Right ventricle myocardium superior (tissue), 1 donor: ENCODE measurements around the gene DND1. TPM values are rescaled to one million over a fixed set of nuclear protein-coding genes. Genes with fewer than 3 reads are reported as not detected.
"Not testable (repeated sequence)": the region's sequence is repeated elsewhere in the genome, so short reads cannot be mapped to it uniquely, and the experiment has no call there.

ENCODE experiments used
- ATAC-seq: fragments of 200-7000 bp; cut with Tn5 transposase; one replicate; pipeline ENCODE4 v1.9.1; 2020; ENCODE audit warnings: mild to moderate bottlenecking; ENCODE audit not compliant: poor library complexity
- DNase-seq: peaks from one replicate; pipeline ENCODE4 v3.0.0-alpha.2; 2020
- intact Hi-C: fragments of 100-400 bp; cut with DNase I; formaldehyde crosslinking; loops from one replicate; pipeline ENCODE4 v1.11.2; 2022
- total RNA-seq: library from RNA; stranded (reverse); fragmentation: NEBNext Ultra II Directional; extraction: Animal tissue kit (Norgen Biotek cat#: 25700); gene quantifications from one replicate; pipeline ENCODE4 v1.2.1, GENCODE V29; 2021
- donor health status: DM: no; HTN: yes; CAD: no; lungs with severe emphysema.

Gene DND1
- total RNA-seq, 1 donor from 2014 or later, result 0.40 TPM

GRCh38 chr5:140674629-140675028 is 1.3 kb upstream of the DND1 start:
- intact Hi-C loops, result no loop called here
- DNase-seq (no peak), ATAC-seq (no peak)

GRCh38 chr5:140674211-140674610 is 835 bp upstream of the DND1 start:
- ATAC-seq (no peak), DNase-seq (no peak)

GRCh38 chr5:140672455-140673186 is 755 bp downstream of the DND1 start:
- ATAC-seq (no peak), DNase-seq (peak; percentile 67)
- intact Hi-C loops, result no loop called here

More at GRCh38 chr5:140674211-140674610, 835 bp upstream of the DND1 start:
- intact Hi-C loops, result no loop called here

- intact Hi-C loops, result no loop called here
- ATAC-seq, result no peak
Measured at GRCh38 chr5:140671472-140672125, 1.8 kb downstream of the DND1 start.

GRCh38 chr5:140671035-140671434 is 2.3 kb downstream of the DND1 start:
- intact Hi-C loops, ATAC-seq, DNase-seq: not testable (repeated sequence)

More at GRCh38 chr5:140671472-140672125, 1.8 kb downstream of the DND1 start:
- no peak for DNase-seq

- ATAC-seq, result peak; percentile 99
- intact Hi-C loops, result no loop called here
- DNase-seq, result peak; percentile 99
Measured at GRCh38 chr5:140664359-140665119, 8.8 kb downstream of the DND1 start, which contains the start of gene WDR55. Gene WDR55, plus strand, starts transcription at chr5:140664904. Its CDS starts 9 bp downstream, at chr5:140664913.

GRCh38 chr5:140664030-140664358 is 9.4 kb downstream of the DND1 start:
- DNase-seq, result no peak
- ATAC-seq, result no peak
- intact Hi-C loops, result no loop called here

GRCh38 chr5:140660371-140660770 is 13.0 kb downstream of the DND1 start:
- ATAC-seq, DNase-seq, intact Hi-C loops: not testable (repeated sequence)

GRCh38 chr5:140658870-140659269 is 14.5 kb downstream of the DND1 start:
- DNase-seq (no peak), ATAC-seq (no peak)
- intact Hi-C loops, result no loop called here

- intact Hi-C loops, result loop anchor here (5.0 to 10.0 kb wide), 2 partner anchors 100 to 272 kb away; partner anchors contain the start of gene EIF4EBP3
- ATAC-seq (no peak), DNase-seq (no peak)
Measured at GRCh38 chr5:140647042-140647419, 26.3 kb downstream of the DND1 start.

- DNase-seq (no peak), ATAC-seq (no peak)
- intact Hi-C loops, result loop anchor here (10.0 kb wide), 1 partner anchor 268 kb away; no protein-coding TSS in a partner anchor
Measured at GRCh38 chr5:140642718-140643117, 30.7 kb downstream of the DND1 start.

GRCh38 chr5:140641716-140642115 is 31.7 kb downstream of the DND1 start:
- ATAC-seq (no peak), DNase-seq (no peak)
- intact Hi-C loops, result loop anchor here (10.0 kb wide), 1 partner anchor 267 kb away; no protein-coding TSS in a partner anchor

- ATAC-seq (peak; percentile 99), DNase-seq (peak; percentile 99)
- intact Hi-C loops, result no loop called here
Measured at GRCh38 chr5:140639148-140639981, 34.0 kb downstream of the DND1 start, which contains the start of gene TMCO6. Gene TMCO6, plus strand, starts transcription at chr5:140639451. Its CDS starts 77 bp downstream, at chr5:140639528.

- ATAC-seq, intact Hi-C loops, DNase-seq: not testable (repeated sequence)
Measured at GRCh38 chr5:140638898-140639147, 34.6 kb downstream of the DND1 start.

GRCh38 chr5:140637371-140638100 is 35.8 kb downstream of the DND1 start:
- ATAC-seq, result no peak
- intact Hi-C loops, result no loop called here
- DNase-seq, result no peak

- DNase-seq (no peak), ATAC-seq (no peak)
- intact Hi-C loops, result no loop called here
Measured at GRCh38 chr5:140635291-140636257, 37.8 kb downstream of the DND1 start.

- DNase-seq, result no peak
- no peak for ATAC-seq
- intact Hi-C loops, result loop anchor here (5.0 kb wide), 1 partner anchor 62 kb away; no protein-coding TSS in a partner anchor
Measured at GRCh38 chr5:140634103-140634502, 39.3 kb downstream of the DND1 start.
